NCI-H1105 (cell line): ENCODE measurements around the gene NCOA1.

Experiments used
- DNase-seq: peaks from one replicate; lab custom pipeline; 2025; lab: John Stamatoyannopoulos, UW

Gene NCOA1

DNA sequence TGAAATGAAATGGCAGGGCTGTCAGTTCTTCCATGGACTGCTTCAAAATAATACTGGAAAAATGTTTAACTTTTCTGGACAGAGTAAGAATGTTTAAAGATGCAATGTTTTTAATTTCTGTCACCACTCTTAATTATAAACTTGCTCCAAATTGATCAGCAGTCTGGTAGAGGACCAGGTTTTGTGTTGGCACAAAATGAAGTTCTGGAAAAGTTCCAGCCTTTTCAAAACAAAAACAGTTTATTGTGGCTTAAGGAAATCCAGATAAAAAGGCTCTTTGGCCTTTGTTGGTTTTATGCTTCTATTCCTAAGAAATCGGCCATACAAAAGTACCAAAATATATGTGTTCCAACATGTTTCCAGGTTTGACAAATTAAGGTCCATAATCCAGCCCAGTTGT, 253.3 kb downstream of the NCOA1 start:
- DNase-seq = no peak

DNA sequence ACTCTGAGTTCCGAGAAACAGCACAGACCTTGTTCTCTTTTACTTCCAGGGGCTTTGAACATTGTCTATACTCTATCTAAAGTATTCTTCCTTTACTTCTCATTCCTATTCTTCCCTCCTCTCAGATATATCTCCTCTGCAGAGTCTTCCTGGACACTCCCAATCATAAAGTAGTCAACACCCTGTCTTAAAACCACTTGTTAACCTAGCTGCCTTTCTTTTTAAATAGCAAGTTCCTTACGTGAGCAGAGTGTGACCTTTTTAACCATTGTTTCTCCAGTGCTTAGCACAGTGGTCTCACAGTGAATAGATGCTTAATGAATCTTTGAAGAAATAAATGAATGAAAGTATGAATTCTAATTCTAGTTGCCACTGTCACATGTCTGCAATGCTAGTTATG, 254.8 kb downstream of the NCOA1 start:
- no peak for DNase-seq

DNA sequence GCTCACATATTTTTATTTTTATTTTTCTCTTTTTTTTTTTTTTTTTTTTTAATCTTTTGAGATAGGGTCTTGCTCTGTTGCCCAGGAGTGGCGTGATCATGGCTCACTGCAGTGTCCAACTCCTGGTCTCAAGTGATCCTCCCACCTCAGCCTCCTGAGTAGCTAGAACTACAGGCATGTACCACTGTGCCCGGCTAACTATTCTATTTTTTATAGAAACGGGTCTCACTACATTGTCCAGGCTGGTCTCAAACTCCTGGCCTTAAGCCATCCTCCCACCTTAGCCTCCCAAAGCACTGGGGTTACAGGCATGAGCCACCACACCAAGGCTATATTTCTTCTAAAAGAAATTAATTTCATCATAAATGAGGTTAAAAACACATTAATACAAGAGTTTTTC, 256.2 kb downstream of the NCOA1 start:
- no peak for DNase-seq

DNA sequence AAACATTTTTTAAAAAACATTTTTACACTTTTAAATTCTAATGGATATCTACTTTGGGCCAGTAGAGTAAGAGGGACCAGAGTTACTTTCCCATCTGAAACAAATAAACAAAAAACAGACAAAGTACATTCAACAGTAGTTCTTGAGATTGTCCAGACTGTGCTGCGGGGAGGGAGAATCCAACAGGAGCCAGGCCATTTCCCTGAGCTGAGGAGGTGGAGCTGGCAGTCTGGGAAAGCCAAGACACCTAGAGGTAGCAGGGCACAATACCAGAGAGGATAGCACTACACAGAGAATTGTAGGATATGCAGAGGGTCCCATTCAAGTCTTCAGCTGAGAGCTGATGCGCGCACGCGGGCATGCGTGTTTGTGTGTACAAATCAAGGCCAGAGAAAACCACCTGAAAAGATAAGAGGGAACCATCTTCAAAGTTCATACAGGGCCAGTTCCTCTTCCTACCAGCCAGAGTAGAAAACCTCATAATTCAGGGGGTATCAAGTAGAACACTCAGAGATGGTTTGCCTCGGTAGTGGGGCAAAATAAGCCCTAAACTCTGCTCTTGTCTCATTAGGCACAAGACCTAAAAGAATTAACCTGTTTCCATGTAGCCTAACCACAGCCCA, 258.1 kb downstream of the NCOA1 start:
- no peak for DNase-seq

DNA sequence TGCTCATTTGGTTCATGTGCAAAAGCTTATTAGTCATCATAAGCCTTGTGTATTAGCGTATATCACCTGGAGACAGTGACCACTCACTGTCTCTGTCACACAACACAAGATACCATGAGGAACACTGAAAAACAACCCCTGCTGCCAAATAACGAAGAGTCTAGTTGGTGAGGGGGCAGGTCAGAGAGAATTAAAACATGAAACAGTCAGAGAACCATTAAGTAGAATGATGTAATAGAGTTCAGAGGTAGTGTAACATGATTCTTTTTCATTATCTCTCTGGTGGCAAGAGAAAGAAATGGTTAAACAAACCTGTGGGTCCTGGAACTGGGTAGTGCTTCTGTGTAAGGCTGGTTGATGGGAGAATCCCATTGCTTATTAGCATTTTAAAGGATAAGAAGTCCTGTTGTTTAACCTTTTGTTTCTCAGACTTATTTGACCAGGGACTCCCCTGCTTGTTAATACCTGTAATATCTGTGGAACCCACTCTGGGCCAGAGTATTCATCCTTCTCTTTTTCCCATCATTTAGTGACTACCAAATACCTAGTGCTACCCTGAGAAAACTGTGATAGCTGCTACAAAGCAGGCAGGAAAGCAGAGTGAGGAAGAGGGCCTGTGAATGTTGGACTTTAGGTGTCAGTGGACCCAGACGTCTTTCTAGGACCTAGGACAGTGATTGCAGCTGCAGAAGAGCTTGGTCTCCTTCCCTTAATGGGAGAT, 264.1 kb downstream of the NCOA1 start:
- no peak for DNase-seq

DNA sequence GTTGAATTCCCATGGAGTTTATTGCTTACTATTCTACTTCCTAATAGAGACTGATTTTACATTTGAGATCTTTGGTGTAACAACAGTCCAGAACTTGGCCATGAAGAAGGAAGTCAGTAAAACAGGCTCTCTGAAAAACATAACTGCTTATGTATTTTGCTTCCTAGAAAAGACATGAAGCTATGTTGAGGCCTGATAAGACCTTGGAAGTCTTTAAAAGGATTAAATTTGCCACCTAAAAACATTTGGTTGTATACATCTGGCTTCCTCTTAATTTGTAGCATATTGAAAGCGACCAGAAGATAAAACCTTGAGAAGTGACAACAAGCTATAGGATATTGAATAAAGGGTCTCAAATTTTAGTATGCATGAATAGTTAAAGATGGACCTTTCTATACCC, 265.7 kb downstream of the NCOA1 start:
- DNase-seq = no peak

DNA sequence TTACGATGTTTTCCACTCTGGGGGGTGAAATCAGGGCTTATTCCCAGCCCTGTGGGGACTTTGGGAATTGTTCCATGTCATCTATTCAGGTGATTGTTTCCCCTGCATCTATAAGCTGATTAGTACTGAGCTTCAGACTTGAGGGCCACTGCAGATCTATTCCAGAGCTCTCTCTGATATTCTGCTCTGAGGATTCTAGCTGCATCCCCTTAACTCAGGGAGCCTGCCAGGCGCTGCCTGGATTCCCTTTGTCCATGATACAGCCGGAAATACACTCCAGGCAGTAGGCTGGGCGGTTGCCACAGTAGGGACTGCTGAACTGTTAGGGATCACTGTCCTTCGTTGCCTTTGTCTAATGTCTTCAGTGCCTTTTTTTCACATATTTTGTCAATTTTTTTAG, 270.8 kb downstream of the NCOA1 start:
- no peak for DNase-seq

DNA sequence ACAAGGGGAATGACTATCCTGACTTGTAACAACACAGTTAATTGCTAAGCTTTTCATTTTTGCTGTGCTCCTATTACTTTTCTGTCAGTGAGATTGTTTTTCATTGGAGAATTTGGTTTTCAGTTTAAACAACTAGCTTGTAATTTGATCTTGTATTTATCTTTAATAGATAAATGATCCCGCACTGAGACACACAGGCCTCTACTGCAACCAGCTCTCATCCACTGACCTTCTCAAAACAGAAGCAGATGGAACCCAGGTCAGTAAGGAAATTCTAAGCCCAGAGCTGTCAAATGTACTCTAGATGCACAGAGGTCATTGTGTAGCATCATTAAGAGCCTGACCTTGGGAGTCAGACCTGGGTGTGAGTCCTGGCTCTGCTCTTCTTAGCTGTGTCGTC, 271.5 kb downstream of the NCOA1 start:
- no peak for DNase-seq

DNA sequence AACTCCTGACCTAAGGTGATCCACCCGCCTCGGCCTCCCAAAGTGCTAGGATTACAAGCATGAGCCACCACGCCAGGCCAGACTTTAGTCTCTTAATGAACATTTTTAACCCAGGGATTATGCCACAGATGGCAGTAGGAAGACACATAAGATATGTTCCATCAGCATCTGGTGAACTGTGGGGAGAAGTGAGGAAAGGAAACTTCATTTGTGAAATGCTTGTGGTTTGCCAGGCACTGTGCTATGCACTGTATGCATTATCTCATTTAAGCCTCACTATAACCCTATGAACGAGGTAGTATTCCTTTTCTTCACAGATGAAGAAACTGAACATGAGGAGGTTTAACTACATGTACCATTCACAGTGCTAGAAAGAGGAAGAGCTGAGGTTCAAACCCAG, 272.8 kb downstream of the NCOA1 start:
- DNase-seq = no peak

DNA sequence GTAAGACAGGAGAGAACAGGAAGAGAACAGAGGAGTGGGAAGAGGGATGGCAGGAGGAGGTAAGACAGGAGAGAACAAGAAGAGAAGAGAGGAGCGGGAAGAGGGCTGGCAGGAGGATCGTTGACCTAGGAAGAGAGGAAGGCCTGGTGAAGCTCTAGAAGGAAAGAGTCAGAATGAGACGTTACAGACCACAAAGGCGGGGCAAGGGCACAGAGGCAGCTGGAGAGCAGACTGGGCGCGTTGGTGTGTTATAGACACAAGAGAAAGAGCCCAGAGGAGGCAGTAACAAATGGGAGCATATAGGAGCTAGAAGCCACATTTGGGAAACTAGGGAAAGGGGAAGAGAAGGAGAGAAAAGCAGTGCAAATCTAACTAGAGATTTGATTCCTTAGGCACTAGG, 275.6 kb downstream of the NCOA1 start:
- no peak for DNase-seq

DNA sequence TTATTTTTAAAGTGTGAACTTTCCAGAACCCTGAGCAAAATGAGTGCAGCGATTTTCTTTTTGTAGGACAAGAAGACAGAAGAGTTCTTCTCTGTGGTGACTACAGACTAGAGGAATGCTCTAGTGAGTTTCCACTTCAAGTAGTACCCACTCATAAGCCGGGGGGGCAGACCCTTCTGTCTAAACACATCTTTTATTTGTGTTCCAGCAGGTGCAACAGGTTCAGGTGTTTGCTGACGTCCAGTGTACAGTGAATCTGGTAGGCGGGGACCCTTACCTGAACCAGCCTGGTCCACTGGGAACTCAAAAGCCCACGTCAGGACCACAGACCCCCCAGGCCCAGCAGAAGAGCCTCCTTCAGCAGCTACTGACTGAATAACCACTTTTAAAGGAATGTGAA, 277.0 kb downstream of the NCOA1 start:
- no peak for DNase-seq

DNA sequence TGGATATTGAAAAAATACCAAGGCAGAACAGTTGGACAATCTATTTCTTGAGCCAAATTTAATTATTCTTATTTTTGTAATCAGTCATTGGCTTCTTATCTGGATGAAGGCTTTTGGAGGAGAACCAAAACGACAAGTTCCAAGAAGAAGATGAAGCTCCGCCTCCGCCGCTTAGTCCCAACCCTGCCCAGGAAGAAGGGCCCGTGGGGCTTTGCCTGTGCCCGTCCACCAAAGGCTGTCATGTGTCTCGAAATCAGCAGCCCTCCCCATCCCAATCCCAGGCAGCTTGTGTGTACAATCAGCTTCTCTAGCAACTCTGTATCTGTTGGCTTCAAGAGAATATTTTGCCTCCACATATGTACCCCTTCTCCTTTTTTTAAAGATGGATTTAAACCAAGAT, 277.5 kb downstream of the NCOA1 start:
- DNase-seq = no peak

DNA sequence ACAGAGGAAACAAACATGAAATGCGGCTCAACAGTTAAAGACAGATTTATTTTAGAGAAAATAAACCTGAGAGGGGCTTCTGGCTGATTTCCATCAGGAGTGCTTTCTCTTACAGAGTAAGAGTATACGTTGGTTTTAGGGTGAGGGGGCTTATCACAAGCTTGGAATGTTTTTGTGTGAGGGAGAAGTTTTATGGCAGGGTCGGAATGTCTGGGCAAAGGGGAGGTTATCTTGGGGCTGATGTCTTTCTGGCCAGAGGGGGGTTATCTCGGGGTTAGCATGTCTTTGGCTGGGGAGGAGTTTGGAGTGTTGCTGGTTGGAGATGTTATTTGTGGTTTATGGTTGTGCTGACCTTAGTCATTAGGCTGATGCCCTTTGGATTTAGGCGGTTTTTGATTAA, 280.0 kb downstream of the NCOA1 start:
- no peak for DNase-seq

DNA sequence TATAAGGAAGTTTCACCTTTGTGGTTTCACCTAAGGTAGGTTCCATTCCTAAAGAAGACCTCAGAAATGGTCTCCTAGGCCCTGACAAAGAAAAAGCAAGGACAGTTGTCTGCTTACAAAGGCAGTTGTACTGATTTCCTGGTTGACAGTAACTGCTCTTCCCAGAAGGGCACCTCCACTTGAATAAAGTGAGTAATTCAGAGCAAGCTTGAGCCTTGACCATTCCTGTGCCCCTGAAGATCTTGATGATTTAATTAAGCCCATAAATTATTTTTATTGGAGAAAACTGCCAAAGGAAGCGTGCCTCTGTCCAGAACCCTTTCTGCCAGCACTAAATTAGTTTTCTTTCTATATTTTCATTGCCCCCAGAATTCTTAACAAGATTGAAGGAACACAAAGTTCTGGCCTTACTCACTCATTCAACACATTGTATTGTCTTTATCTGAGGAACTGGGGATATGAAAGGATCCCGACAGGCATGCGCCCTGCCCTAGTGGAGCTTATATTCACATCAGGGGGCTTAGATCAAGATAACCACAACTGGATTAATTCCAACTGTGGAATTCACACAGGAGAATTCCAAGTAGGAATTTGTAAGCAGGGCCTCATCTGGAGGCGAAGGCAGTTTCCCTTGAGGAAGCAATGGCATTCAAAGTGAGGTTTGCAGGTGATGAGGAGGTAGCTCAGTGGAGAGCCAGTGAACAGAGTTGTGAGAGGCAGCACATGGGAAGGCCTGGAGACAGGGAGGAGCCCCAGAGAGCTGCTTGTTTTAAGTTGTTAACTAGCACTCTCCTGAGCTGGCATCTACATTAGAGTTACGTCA, 280.9 kb downstream of the NCOA1 start:
- DNase-seq = no peak

DNA sequence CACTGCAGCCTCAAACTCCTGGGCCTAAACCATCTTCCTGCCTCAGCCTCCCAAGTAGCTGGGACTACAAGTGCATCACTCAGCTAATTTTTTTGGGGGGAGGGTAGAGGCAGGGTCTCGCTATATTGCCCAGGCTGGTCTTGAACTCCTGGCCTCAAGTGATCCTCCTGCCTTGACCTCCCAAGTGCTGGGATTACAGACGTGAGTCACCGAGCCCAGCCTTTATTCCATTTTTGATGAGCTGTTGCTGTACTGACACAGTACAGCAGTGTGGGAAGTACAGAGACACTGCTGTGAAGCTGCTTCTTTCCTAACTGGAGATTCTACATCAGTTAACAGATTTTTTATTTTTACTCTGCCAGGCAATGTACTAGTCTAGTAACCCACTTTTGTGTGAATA, 283.3 kb downstream of the NCOA1 start:
- no peak for DNase-seq

DNA sequence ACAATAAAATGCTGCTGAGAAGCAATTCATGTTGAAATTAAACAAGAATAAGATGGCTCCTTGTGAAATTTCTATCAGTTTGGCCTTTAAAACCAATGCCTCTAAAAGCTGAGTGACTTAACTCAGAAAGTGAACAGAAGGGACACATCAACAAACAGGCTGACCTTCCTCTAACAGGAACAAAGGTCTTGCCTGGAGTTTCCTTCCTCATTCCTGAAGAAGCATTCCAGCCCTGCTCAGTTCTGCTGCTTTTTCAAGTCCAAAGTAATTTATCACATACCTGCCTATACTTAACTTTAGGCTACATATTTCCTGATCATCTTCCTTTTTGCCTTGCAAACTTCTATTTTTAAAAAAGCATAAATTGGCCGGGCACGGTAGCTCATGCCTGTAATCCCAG, 288.1 kb downstream of the NCOA1 start:
- DNase-seq = no peak

DNA sequence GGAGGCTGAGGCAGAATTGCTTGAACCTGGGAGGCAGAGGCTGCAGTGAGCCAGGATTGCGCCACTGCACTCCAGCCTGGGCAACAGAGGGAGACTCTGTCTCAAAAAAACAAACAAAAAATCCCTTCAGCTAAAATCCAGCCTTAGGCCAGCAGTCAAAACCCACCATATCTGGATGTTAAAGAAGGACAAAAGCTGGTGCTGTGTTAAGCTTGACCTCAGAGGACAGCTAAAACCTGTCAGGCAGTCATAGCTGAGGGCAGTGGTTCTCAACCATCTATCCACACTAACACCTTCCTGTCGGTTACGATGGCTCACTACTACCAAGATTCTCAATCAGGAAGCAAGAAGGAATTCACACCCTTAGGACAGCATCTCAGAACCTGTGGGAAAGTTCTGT, 292.6 kb downstream of the NCOA1 start:
- no peak for DNase-seq

DNA sequence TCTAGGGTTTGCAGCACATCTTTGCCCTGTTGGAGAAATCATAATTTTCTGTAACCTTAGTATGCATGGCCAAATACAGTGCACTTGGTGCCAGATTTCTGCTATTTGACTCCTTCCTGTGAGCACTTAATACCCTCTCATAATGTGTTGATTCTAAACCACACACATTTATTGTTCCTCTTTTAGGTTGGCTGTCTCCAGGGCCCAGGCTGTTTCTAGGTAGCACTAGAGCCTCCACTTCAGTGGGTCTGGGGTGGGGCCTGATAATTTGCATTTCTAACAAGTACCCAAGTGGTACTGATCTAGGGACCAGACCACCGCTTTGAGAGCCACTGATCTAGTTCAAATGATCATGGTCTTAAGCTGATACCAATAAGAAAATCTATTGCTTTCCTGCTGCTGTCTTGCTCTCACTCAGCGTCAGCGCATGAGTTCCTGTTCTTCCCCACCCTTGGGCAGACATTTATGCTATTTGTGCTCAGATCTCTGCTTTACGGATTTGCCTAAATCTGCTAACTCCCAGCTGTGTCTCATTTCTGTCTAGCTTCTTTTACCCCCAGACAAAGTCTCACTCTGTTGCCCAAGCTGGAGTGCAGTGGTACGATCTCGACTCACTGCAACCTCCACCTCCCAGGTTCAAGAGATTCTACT, 294.7 kb downstream of the NCOA1 start:
- peak; percentile 10 for DNase-seq

DNA sequence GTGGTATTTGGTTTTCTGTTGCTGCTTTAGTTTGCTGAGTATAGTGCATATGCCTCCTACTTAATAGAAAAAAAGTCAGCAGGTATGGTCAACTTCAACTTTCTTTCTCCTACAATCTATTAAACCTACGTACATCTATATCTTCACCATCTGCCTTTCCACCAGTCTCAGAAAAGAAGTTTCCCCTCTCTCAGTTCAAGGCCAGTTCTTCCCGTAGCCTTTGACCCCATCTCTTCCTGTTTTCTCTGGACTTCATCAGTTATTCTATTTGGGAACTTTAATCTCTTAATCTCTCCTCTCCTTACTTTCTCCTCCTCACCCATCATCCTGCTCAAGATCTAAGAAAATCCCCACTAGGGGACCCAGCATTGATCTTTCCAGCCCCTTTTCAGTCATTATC, 296.5 kb downstream of the NCOA1 start:
- DNase-seq = no peak

DNA sequence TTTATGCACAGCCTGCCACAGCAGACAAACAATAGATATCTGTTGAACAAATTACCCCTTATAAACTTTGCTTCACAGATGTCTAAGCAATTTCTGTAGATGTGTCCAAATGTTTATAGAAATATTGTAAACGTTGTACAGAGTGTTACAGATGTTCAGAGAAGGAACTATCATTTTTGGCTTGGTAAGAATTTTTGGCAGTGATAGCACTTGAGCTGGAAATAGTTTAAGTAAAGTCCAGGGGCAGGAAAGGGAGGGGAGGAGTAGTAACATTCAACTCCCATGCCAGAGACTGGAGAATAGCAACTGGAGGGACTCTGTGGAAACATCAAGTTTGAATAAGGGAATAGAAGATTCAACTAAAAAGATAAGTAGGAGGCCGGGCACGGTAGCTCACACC, 297.8 kb downstream of the NCOA1 start:
- DNase-seq = no peak

DNA sequence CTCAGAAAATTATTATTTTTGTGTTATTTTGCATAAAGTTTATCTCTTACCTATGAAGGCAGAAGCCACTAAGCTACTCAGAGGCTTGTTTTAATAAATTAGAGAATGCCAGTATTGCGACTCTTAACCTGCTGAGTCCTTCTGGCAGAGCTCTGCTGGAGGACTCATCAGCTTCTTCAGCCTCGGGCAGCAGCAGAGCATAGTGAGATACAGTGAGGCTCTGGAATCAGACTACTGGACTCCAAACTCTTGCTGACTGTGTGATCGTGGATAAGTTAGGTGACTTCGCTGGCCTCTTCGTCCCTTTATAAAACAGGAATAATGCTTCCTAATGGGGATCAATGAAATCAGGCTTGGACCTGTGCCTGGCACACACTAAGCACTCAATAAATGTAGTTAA, 300.4 kb downstream of the NCOA1 start:
- DNase-seq = no peak

DNA sequence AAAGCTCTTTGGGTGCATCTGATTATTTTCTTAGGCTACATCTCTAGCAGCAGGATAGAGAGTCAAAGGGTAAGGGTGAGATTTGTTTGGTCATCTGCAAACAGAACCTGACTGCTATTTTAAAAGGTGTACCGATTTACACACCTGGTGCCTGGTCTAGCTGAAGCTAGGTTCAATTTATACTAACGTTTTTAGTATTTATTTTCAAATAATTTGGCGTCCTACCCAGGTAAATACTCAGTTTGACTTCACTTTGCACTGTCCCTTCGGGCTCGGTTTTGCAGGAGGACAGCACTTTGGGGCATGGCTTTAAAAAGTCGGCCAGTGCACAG, 301.5 kb downstream of the NCOA1 start:
- no peak for DNase-seq
